Activated CD8-positive, alpha-beta T cell treated with anti-CD3 and anti-CD28 coated beads for 36 hours (primary cell): ENCODE measurements around the gene VSIG10L. TPM values are rescaled to one million over a fixed set of nuclear protein-coding genes. Genes with fewer than 3 reads are reported as not detected.

Experiments
- ATAC-seq: fragments of 200-7000 bp; cut with Tn5 transposase; one replicate; pipeline ENCODE4 v1.10.0; 2021; ENCODE audit warnings: mild to moderate bottlenecking, moderate library complexity
- CTCF ChIA-PET: fragments of 350-600 bp; sonication (Branson Sonifier 250); formaldehyde crosslinking; loops from one replicate; lab custom pipeline; 2021; ENCODE audit warnings: antibody characterized with exemption; lab: Charles Lee
- POLR2A ChIA-PET: fragments of 350-600 bp; sonication (Branson Sonifier 250); formaldehyde crosslinking; loops from one replicate; lab custom pipeline; 2021; ENCODE audit warnings: antibody characterized with exemption; lab: Charles Lee
- DNase-seq: peaks from one replicate; pipeline ENCODE4 v3.0.0-alpha.2; 2020
- H3K27ac Mint-ChIP-seq: one replicate; pipeline ENCODE4 v1.8.0; 2021; ENCODE audit warnings: mild to moderate bottlenecking, mixed read lengths
- H3K27me3 Mint-ChIP-seq: one replicate; pipeline ENCODE4 v1.8.0; 2021; ENCODE audit warnings: mixed read lengths
- H3K36me3 Mint-ChIP-seq: one replicate; pipeline ENCODE4 v1.8.0; 2021; ENCODE audit warnings: low read depth, mixed read lengths
- H3K4me1 Mint-ChIP-seq: one replicate; pipeline ENCODE4 v1.8.0; 2021; ENCODE audit warnings: low read depth, mixed read lengths
- H3K4me3 Mint-ChIP-seq: one replicate; pipeline ENCODE4 v1.8.0; 2021; ENCODE audit warnings: mild to moderate bottlenecking, moderate library complexity, mixed read lengths
- H3K9me3 Mint-ChIP-seq: one replicate; pipeline ENCODE4 v1.8.0; 2021; ENCODE audit warnings: mixed read lengths
- CTCF ChIP-seq: fragments of 200-600 bp; IDR thresholded peaks from one replicate; pipeline ENCODE4 v1.8.0; 2022; ENCODE audit warnings: antibody characterized with exemption, mild to moderate bottlenecking
- intact Hi-C: fragments of 100-400 bp; cut with micrococcal nuclease; formaldehyde crosslinking; loops from one replicate; pipeline ENCODE4 v1.10.0; 2022
- total RNA-seq, 2 experiments: library from RNA; stranded (reverse); gene quantifications; one replicate each; pipeline ENCODE4 v1.2.3, GENCODE V29; 2021

The VSIG10L gene
- total RNA-seq, 2 experiments from 2014 or later = 3.6 to 3.7 TPM

GRCh38 chr19:51354742-51355148 is 12.8 kb upstream of the VSIG10L start:
- Mint-ChIP-seq H3K36me3 (peaks cover 46% of the 10 kb centered on the region), H3K9me3 (no peaks in the 10 kb centered on the region), H3K4me1 (peaks cover 23% of the 10 kb centered on the region), H3K4me3 (peak overlapping the region; percentile 16), H3K27me3 (no peaks in the 10 kb centered on the region), H3K27ac (peak overlapping the region; percentile 71)
- no peak for TF ChIP-seq CTCF
- DNase-seq (peak; percentile 69), ATAC-seq (peak; percentile 85)
- intact Hi-C loops = no loop called here
- ChIA-PET POLR2A (interaction anchor here (0.8 to 1.3 kb wide), 6 partner anchors 8 to 18 kb away, joined by 3 to 4 read pairs (median 4); partner anchors contain the start of genes CLDND2 and NKG7), CTCF (interaction anchor here (0.8 to 1.4 kb wide), 2 partner anchors 11 to 15 kb away, joined by 3 to 8 read pairs; no protein-coding TSS in a partner anchor)

GRCh38 chr19:51354103-51354741 is 12.3 kb upstream of the VSIG10L start:
- no peak for ATAC-seq
- Mint-ChIP-seq H3K9me3 (no peaks in the 10 kb centered on the region), H3K4me3 (no peak overlapping the region), H3K4me1 (peaks cover 18% of the 10 kb centered on the region), H3K27ac (peak overlapping the region; percentile 25), H3K36me3 (peaks cover 43% of the 10 kb centered on the region), H3K27me3 (no peaks in the 10 kb centered on the region)
- DNase-seq = no peak
- ChIA-PET POLR2A (interaction anchor here (0.8 to 1.3 kb wide), 6 partner anchors 9 to 18 kb away, joined by 3 to 4 read pairs (median 4); partner anchors contain the start of genes CLDND2 and NKG7), CTCF (interaction anchor here (0.8 to 1.4 kb wide), 2 partner anchors 12 to 14 kb away, joined by 3 to 8 read pairs; no protein-coding TSS in a partner anchor)
- TF ChIP-seq CTCF = no peak
- intact Hi-C loops = no loop called here

- peaks cover 42% of the 10 kb centered on the region for H3K36me3 Mint-ChIP-seq
- no peak overlapping the region for H3K4me3 Mint-ChIP-seq
- H3K27ac Mint-ChIP-seq = no peak overlapping the region
- intact Hi-C loops = no loop called here
- no peaks in the 10 kb centered on the region for H3K9me3 Mint-ChIP-seq
- ChIA-PET POLR2A (no interaction called here), CTCF (no interaction called here)
- TF ChIP-seq CTCF = no peak
- DNase-seq (no peak), ATAC-seq (no peak)
- H3K27me3 Mint-ChIP-seq = no peaks in the 10 kb centered on the region
- H3K4me1 Mint-ChIP-seq = peaks cover 17% of the 10 kb centered on the region
These were observed 10.9 kb upstream of the VSIG10L start for GRCh38 chr19:51352783-51353360.

- Mint-ChIP-seq H3K4me3 (no peak overlapping the region), H3K27me3 (no peaks in the 10 kb centered on the region), H3K27ac (peak overlapping the region; percentile 25), H3K9me3 (no peaks in the 10 kb centered on the region), H3K4me1 (peaks cover 13% of the 10 kb centered on the region), H3K36me3 (peaks cover 42% of the 10 kb centered on the region)
- no peak for DNase-seq
- intact Hi-C loops = no loop called here
- POLR2A ChIA-PET = interaction anchor here (0.9 kb wide), 1 partner anchor 14 kb away, joined by 3 read pairs; no protein-coding TSS in a partner anchor
- no peak for ATAC-seq
- CTCF ChIA-PET = interaction anchor here (0.7 to 1.6 kb wide), 3 partner anchors 13 to 795 kb away, joined by 3 to 4 read pairs (median 3); no protein-coding TSS in a partner anchor
- no peak for TF ChIP-seq CTCF
These were observed 9.5 kb upstream of the VSIG10L start for GRCh38 chr19:51351266-51351990.
